GM18861 (cell line): ENCODE measurements around the gene HPS3.
"Not testable (repeated sequence)": the region's sequence is repeated elsewhere in the genome, so short reads cannot be mapped to it uniquely, and the experiment has no call there.

Experiments
- ATAC-seq: cut with Tn5 transposase; IDR thresholded peaks from one replicate; pipeline ENCODE4 v1.9.1; 2021; ENCODE audit not compliant: unreplicated experiment

HPS3 gene

DNA sequence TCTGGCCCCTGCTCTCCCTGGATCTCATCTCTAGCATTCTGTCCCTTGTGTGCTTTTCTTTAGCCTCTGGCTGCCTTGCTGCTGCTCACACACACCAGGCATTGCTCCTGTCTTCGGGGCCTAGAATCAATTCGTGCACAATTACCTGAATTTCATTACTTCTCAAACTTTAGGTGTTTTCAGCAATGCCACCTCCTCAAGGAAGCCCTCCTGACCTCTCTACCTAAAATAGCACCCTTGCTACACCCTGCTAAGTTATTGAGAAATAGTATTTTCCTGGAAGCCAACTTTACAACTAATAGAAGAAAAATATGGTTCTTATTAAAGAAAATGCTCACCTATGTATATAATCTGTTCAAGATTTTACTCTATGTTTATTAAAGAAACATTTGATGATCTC, 51.7 kb downstream of the HPS3 start:
- no peak for ATAC-seq

DNA sequence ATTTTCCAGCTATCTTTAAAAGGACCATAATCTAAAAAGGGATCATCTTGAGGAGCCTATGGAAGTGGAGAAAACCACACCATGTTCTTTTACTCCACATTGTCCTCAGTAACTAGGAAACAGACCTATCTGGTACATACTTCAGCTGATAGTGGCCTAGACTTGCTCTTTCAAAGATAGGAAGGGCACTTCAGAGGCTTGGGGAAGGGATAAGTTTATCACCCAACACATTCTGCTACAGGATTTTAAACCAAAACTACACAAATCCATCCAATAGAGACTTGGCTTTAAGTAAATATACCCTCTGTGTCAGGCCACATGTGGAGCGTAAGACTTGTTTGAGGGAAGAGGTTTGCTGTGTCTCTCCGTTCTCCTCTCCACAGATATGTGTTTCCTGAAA, 56.8 kb downstream of the HPS3 start:
- no peak for ATAC-seq

DNA sequence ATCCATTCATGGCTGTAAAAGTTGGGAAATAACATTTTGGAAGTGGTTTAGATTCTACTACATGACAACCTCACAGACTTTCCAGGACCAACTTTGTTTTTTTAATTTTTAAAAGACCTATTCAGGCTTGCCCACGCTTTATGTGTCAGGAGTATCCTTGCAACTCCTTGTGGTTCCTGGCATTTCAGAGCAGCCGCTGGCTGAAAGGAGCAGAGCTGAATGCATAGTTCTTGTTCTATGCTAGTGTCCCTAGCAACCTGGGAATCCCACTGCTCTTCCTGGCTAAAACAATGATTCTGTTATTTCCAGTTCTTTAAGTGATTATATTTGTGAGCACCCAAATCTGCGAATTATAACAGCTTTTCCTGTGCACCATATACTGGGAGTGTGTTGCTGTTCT, 57.3 kb downstream of the HPS3 start:
- ATAC-seq: no peak

- no peak for ATAC-seq
These were observed 59.1 kb downstream of the HPS3 start for GRCh38 chr3:149188494-149188893.

DNA sequence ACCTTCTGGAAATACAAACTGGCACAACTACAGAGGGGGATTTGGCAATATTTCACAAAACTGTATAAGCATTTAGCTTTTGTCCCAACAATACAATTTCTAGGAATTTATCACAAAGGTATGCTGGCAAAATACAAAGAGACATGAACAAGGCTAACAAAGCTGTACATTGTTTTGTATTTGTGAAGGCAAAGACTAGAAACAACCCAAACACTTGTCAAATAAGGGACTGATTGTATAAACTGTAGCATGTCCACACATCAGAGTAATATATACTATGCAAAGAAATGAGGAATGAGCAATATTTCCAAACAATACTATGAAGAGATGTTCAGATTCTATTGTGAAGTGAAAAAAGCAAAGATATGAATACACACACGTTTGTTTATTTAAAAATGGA, 65.8 kb downstream of the HPS3 start:
- no peak for ATAC-seq

DNA sequence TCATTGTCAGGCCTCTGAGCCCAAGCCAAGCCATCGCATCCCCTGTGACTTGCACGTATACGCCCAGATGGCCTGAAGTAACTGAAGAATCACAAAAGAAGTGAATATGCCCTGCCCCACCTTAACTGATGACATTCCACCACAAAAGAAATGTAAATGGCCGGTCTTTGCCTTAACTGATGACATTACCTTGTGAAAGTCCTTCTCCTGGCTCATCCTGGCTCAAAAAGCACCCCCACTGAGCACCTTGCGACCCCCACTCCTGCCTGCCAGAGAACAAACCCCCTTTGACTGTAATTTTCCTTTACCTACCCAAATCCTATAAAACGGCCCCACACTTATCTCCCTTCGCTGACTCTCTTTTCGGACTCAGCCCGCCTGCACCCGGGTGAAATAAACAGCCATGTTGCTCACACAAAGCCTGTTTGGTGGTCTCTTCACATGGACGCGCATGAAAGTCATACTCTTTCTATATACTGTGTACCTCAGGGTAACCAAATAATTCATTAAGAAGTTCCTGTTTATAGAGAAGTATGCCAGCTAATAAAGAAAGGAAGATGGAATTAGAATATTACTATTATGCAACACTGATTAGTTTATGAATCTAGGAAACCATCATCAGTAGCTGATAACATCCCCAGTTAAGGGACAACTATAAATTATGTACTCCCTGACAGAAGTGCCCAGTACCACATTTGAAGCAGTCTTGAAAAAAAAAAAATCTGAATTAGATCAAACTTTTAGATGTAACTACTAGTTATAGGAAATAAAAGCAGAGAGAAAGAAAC, 67.6 kb downstream of the HPS3 start:
- ATAC-seq: not testable (repeated sequence)

DNA sequence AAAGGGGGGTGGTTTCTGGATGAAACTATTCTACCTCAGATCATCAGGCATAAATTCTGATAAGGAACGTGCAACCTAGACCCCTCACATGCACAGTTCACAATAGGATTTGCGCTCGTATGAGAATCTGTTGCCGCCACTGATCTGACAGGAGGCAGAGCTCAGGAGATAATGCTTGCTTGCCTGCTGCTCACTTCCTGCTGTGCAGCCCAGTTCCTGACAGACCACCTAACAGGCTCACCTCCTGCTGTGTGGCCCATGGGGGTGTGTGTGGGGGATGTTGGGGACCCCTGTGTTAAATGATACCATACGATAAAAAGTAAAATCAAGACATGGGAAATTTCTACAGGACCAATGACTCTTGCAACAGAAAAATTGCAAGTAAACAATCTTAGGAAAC, 68.2 kb downstream of the HPS3 start:
- ATAC-seq: no peak

- no peak for ATAC-seq
These were observed 69.2 kb downstream of the HPS3 start for GRCh38 chr3:149198611-149199010.

DNA sequence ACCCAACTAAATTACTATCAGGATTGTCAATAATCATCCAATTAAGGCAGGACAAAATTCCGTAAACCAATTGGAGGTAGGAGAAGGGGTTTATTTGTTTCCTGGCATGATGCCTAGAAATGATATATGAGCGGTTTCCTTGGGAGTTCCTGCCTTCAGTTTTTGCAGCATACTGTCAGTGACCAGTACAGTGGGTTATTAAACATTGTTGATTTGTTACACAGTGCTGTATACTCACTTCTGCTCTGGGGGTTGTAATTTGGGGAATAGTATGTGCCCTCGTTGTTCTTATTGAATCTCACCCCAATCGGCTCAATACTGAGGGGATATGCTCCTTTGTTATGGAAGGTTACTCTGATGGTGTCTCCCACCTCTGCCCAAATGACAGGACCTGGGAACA, 70.0 kb downstream of the HPS3 start:
- no peak for ATAC-seq

GRCh38 chr3:149203758-149204157, 74.3 kb downstream of the HPS3 start:
- ATAC-seq: peak; percentile 99

- ATAC-seq: no peak
These were observed 75.1 kb downstream of the HPS3 start for GRCh38 chr3:149204390-149204991.

- ATAC-seq: no peak
These were observed 78.0 kb downstream of the HPS3 start for GRCh38 chr3:149207475-149207874.

GRCh38 chr3:149209431-149209830, 80.0 kb downstream of the HPS3 start:
- ATAC-seq: no peak

DNA sequence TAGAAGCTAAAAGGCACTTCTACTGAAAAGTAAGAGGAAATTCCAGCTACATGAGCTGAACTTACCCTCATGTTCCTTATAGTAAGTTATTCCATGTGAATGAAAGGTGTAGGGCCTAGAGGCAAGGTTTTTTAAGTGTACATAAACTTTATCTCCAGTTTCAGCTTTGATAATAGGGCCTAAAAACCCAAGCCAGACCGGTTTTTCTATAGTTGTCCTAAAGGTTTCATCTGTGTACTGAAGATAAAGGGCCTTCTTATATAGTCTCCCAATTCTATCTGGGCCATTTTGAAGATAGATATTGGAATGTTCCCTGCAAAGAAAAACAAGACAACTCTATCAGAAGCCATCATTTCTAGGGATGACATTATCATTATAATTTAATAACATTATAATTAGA, 82.9 kb downstream of the HPS3 start:
- ATAC-seq: no peak

DNA sequence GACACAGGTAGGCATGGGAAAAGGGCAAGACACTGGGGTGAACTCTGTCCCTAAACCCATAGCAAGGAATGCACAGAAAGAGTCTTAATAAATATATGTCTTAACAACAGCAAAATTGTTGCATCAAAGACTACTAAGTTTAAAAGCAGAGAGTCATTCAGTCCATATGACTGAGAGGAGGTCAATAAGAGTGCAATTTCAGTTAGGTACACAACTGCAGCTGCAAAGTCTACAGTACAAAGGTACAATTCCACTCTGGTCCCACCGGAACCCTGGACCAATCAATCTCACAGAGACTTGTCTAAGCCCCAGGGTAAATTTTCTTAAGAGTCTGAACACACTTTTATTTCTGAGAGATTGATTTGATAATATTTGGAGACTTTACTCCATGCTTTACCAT, 85.3 kb downstream of the HPS3 start:
- ATAC-seq: no peak

DNA sequence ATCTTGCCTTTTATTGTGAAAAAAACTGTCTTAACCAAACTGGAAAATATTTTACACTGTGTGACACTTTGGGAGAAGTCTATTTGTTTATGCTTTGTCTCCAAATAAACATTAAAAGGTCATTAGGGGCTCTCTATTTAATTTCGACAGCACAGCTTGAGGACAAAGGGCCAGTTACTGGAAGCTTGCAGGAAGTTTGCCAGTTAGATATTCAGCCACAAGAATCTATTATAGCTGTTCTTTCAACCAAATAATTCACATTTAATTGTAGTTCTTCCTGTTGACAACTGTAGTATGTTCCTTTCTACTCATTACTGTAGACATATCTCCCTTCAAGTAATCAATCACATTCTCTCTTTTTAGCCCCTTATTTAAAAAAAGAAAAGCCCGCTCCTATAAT, 86.1 kb downstream of the HPS3 start:
- no peak for ATAC-seq

DNA sequence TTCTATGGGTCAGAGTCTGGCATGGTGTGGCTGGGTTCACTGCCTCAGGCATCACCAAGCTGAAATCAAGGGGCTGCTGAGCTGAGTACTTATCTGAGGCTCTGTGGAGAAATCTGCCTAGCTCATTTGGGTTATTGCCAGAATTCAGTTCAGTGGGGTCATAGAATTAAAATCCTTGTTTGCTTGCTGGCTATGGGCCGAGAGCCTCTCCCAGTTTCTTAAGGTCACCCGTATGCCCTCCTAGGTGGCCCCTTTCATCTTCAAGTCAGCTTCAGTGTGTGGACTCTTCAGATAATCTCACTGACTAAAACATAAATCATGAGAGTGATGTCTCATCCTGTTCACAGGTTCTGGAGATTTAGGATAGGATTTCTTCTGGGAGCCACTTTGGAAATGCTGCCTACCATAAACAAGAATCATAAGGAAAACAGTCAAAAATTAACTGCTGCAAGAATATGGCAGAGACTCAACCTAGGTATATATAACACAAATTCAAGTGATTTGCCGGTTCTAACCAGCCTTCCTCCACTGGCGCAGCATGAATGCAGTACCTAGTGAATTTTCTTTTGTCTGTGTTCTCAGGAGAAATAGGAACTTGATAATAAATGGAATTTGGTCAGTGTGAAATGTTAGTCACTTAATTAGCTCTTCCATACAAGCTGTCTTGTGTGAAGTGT, 86.9 kb downstream of the HPS3 start:
- ATAC-seq: no peak

DNA sequence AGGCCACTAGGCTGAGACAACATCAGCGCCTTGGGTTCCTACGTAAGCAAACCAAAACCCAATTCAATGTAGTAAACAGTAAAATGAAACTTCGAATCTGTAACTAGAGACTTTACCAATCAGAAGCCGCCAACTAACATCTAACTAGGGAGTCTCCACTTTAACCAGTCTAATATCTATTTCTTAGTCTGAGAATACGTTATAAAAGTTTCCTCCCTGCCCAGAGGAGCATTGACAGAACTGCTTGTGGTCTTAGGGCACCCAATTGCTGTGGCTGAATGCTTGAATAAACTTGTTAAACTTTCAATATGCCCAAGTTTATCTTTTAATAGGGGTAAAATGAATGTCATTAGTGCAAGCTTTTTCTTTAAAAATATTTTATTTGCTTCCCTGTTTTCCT, 87.9 kb downstream of the HPS3 start:
- no peak for ATAC-seq

GRCh38 chr3:149219380-149220121, 90.1 kb downstream of the HPS3 start:
- ATAC-seq: not testable (repeated sequence)

DNA sequence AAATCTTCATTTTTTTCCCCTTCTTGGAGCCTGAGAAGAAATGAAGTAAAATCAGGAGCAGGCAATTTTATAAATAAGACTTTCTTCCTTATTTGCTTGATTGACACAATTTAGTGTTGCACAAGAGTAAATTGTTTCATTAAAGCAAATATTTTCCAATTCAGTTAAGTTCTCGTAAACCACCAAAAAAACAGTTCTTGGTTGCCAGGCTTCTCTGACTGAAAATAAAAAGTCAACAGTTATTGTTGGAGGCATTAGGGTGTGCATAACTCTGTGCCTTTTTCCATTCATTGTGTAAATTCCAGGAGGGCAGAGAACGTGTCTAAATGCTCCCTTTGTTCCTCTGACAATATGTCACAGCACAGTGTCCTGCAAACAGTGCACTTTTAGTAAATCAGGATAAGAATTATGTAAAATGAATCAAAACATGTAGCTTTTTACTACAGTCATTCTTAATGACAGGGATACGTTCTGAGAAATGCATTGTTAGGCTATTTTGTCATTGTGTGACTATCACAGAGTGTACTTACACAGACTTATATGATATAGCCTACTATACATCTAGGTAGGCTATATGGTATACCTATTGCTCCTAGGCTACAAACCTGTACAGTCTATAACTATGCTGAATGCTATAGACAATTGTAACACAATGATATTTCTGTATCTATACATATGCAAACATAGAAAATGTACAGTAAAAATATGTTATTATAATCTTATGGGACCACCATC, 92.5 kb downstream of the HPS3 start, which contains the start of gene CP:
Gene CP (minus strand): TSS at position 47 of the 735 bp plus-strand sequence. CDS start 37 bp downstream, at position 10.
- ATAC-seq: no peak
